H9 (cell line): ENCODE measurements around the gene CDK2AP2. TPM values are rescaled to one million over a fixed set of nuclear protein-coding genes. Genes with fewer than 3 reads are reported as not detected.
A peak's percentile ranks its signal among the peaks of the same experiment; 100 is the strongest.

ENCODE experiments used
- DNase-seq: peaks from one replicate; pipeline ENCODE4 v3.0.0-alpha.2; 2017
- H2AFZ ChIP-seq: one replicate; pipeline ENCODE4 v1.6.1; 2013; ENCODE audit warnings: mild to moderate bottlenecking, low read length, control low read depth, moderate library complexity
- H2AK5ac ChIP-seq: 2 replicates; pipeline ENCODE4 v1.6.1; 2013; ENCODE audit warnings: low read length, control low read depth, mixed read lengths; ENCODE audit not compliant: insufficient read length
- H2BK120ac ChIP-seq: one replicate; pipeline ENCODE4 v1.6.1; 2013; ENCODE audit warnings: low read depth, mild to moderate bottlenecking, low read length, control low read depth, inconsistent platforms; ENCODE audit not compliant: poor library complexity, severe bottlenecking
- H2BK12ac ChIP-seq: 2 replicates; pipeline ENCODE4 v1.6.1; 2013; ENCODE audit warnings: low read length, control low read depth, mixed read lengths, low read depth; ENCODE audit not compliant: insufficient read length
- H2BK15ac ChIP-seq: 2 replicates; pipeline ENCODE4 v1.6.1; 2013; ENCODE audit warnings: low read depth, low read length, control low read depth
- H2BK20ac ChIP-seq: one replicate; pipeline ENCODE4 v1.6.1; 2013; ENCODE audit warnings: low read depth, mild to moderate bottlenecking, low read length, control low read depth, inconsistent platforms; ENCODE audit not compliant: poor library complexity, severe bottlenecking
- H2BK5ac ChIP-seq: 2 replicates; pipeline ENCODE4 v1.6.1; 2013; ENCODE audit warnings: low read length, control low read depth, mixed read lengths; ENCODE audit not compliant: insufficient read length
- H3K14ac ChIP-seq: 2 replicates; pipeline ENCODE4 v1.6.1; 2013; ENCODE audit warnings: low read length, control low read depth; ENCODE audit not compliant: insufficient read depth
- H3K18ac ChIP-seq: 2 replicates; pipeline ENCODE4 v1.6.1; 2013; ENCODE audit warnings: low read depth, mild to moderate bottlenecking, mixed read lengths, low read length, control low read depth; ENCODE audit not compliant: insufficient read length
- H3K23ac ChIP-seq: 2 replicates; pipeline ENCODE4 v1.6.1; 2013; ENCODE audit warnings: low read length, control low read depth, mixed read lengths, low read depth; ENCODE audit not compliant: insufficient read length
- H3K23me2 ChIP-seq: 2 replicates; pipeline ENCODE4 v1.6.1; 2013; ENCODE audit warnings: low read depth, mild to moderate bottlenecking, mixed read lengths, low read length, control low read depth; ENCODE audit not compliant: insufficient read length, poor library complexity, severe bottlenecking
- H3K27ac ChIP-seq: 2 replicates; pipeline ENCODE4 v1.5.1; 2013; ENCODE audit warnings: low read length, control low read depth, mixed read lengths, low read depth; ENCODE audit not compliant: insufficient read length
- H3K27me3 ChIP-seq: 2 replicates; pipeline ENCODE4 v1.6.1; 2013; ENCODE audit warnings: low read length, control low read depth, inconsistent platforms; ENCODE audit not compliant: insufficient read depth
- H3K4ac ChIP-seq: 2 replicates; pipeline ENCODE4 v1.6.1; 2013; ENCODE audit warnings: low read depth, mild to moderate bottlenecking, control low read depth, inconsistent platforms, low read length, moderate library complexity
- H3K4me1 ChIP-seq: 2 replicates; pipeline ENCODE4 v1.6.1; 2013; ENCODE audit warnings: low read length, control low read depth, inconsistent platforms; ENCODE audit not compliant: insufficient read depth
- H3K4me2 ChIP-seq: 2 replicates; pipeline ENCODE4 v1.6.1; 2013; ENCODE audit warnings: low read length, control low read depth, mixed read lengths; ENCODE audit not compliant: insufficient read length, insufficient read depth
- H3K56ac ChIP-seq: 2 replicates; pipeline ENCODE4 v1.6.1; 2013; ENCODE audit warnings: low read depth, mild to moderate bottlenecking, mixed read lengths, low read length, control low read depth; ENCODE audit not compliant: insufficient read length
- H3K79me1 ChIP-seq: 2 replicates; pipeline ENCODE4 v1.6.1; 2013; ENCODE audit warnings: low read depth, mild to moderate bottlenecking, moderate library complexity, low read length, control low read depth, inconsistent platforms; ENCODE audit not compliant: insufficient read depth, poor library complexity, severe bottlenecking
- H3K79me2 ChIP-seq: 2 replicates; pipeline ENCODE4 v1.6.1; 2013; ENCODE audit warnings: low read length, control low read depth, inconsistent platforms; ENCODE audit not compliant: insufficient read depth
- H3K9ac ChIP-seq: 2 replicates; pipeline ENCODE4 v1.6.1; 2013; ENCODE audit warnings: low read length, control low read depth, mixed read lengths; ENCODE audit not compliant: insufficient read length; ENCODE audit errors: extremely low read depth
- H3K9me3 ChIP-seq: one replicate; pipeline ENCODE4 v1.6.1; 2013; ENCODE audit warnings: low read depth, low read length, inconsistent platforms; ENCODE audit not compliant: control insufficient read depth
- H3T11ph ChIP-seq: one replicate; pipeline ENCODE4 v1.6.1; 2013; ENCODE audit warnings: mild to moderate bottlenecking, low read length, control low read depth, inconsistent platforms
- H4K20me1 ChIP-seq: one replicate; pipeline ENCODE4 v1.6.1; 2013; ENCODE audit not compliant: control insufficient read depth, insufficient read length, insufficient read depth
- H4K5ac ChIP-seq: 2 replicates; pipeline ENCODE4 v1.6.1; 2013; ENCODE audit warnings: low read depth, mild to moderate bottlenecking, mixed read lengths, low read length, control low read depth; ENCODE audit not compliant: insufficient read length
- H4K8ac ChIP-seq: replicated peaks from 2 replicates; pipeline ENCODE4 v1.6.1; 2013; ENCODE audit warnings: low read length, control low read depth, mixed read lengths, low read depth; ENCODE audit not compliant: insufficient read length
- H4K91ac ChIP-seq: 2 replicates; pipeline ENCODE4 v1.6.1; 2013; ENCODE audit warnings: low read depth, mild to moderate bottlenecking, moderate library complexity, mixed read lengths, low read length, control low read depth; ENCODE audit not compliant: insufficient read length
- H3K27ac Mint-ChIP-seq, 3 experiments: 2 replicates in 2 of 3; 3 replicates in 1 of 3; pipeline ENCODE4 v1.8.0; 2020 to 2021; ENCODE audit warnings: mixed read lengths in 3 of 3, mild to moderate bottlenecking in 1 of 3, moderate library complexity in 1 of 3
- H3K27me3 Mint-ChIP-seq: 2 replicates; pipeline ENCODE4 v1.8.0; 2021; ENCODE audit warnings: low read depth, mild to moderate bottlenecking, moderate library complexity, mixed read lengths
- H3K36me3 Mint-ChIP-seq, 3 experiments: 2 replicates in 2 of 3; 3 replicates in 1 of 3; pipeline ENCODE4 v1.8.0; 2020 to 2021; ENCODE audit warnings: low read depth in 3 of 3, mixed read lengths in 3 of 3; ENCODE audit not compliant: insufficient read depth in 1 of 3
- H3K4me1 Mint-ChIP-seq, 2 experiments: 2 replicates each; pipeline ENCODE4 v1.8.0; 2020; ENCODE audit warnings: mixed read lengths in 2 of 2
- H3K4me3 Mint-ChIP-seq, 2 experiments: 2 replicates in 1 of 2; 3 replicates in 1 of 2; pipeline ENCODE4 v1.8.0; 2020 to 2021; ENCODE audit warnings: mild to moderate bottlenecking in 2 of 2, mixed read lengths in 2 of 2, moderate library complexity in 1 of 2
- H3K9me3 Mint-ChIP-seq, 2 experiments: 2 replicates in 1 of 2; 3 replicates in 1 of 2; pipeline ENCODE4 v1.8.0; 2020; ENCODE audit warnings: mild to moderate bottlenecking in 2 of 2, mixed read lengths in 2 of 2, moderate library complexity in 1 of 2
- CTCF ChIP-seq: fragments of 200-600 bp; sonication (generic); conservative IDR thresholded peaks from 3 replicates; pipeline ENCODE4 v1.8.0; 2021; ENCODE audit warnings: antibody characterized with exemption, mild to moderate bottlenecking
- WGBS: extraction: QIAGEN DNeasy Blood & Tissue Kit; methylation state at CpG from one replicate; pipeline ENCODE4 v1.1.7; 2013; ENCODE audit warnings: missing lambda C conversion rate, low lambda C conversion rate, mixed read lengths; ENCODE audit not compliant: insufficient read length; ENCODE audit errors: extremely low coverage; 5-methylcytosine and 5-hydroxymethylcytosine counted together
- total RNA-seq: library from RNA; stranded (reverse); gene quantifications from 2 replicates; pipeline ENCODE4 v1.2.1, GENCODE V29; 2021

Gene CDK2AP2
- total RNA-seq, 1 experiment from 2014 or later, result 36.1 TPM

- no peak within 1 kb of the TSS for H3K4ac ChIP-seq
- Mint-ChIP-seq H3K4me3 (no peak within 1 kb of the TSS), H3K9me3 (peaks cover 0 to 2% of the 10 kb centered on the region in 2 experiments; a peak in 1 of 5 replicates), H3K27ac (no peak within 1 kb of the TSS), H3K27me3 (peaks cover 27% of the 10 kb centered on the region), H3K4me1 (no peaks in the 10 kb centered on the region; a peak in 1 of 4 replicates), H3K36me3 (no peaks in the 10 kb centered on the region; a peak in 2 of 7 replicates)
- no peak within 1 kb of the TSS for H3K56ac ChIP-seq
- no peak within 1 kb of the TSS for H3K9ac ChIP-seq
- H3K27ac ChIP-seq, result no peak within 1 kb of the TSS
- H3T11ph ChIP-seq, result no peak within 1 kb of the TSS
- no peak within 1 kb of the TSS; the same call in 1 of the 2 replicates for H3K14ac ChIP-seq
- H2BK120ac ChIP-seq, result no peak within 1 kb of the TSS
- H3K23me2 ChIP-seq, result no peaks in the 10 kb centered on the region
- H2BK20ac ChIP-seq, result no peak within 1 kb of the TSS
- H3K79me1 ChIP-seq, result no peaks in the 10 kb centered on the region
- H3K9me3 ChIP-seq, result no peaks in the 10 kb centered on the region
- H2BK12ac ChIP-seq, result no peak within 1 kb of the TSS
- H3K27me3 ChIP-seq, result no peaks in the 10 kb centered on the region
- no peaks in the 10 kb centered on the region for H3K79me2 ChIP-seq
- no peaks in the 10 kb centered on the region for H3K4me1 ChIP-seq
- peak within 1 kb of the TSS; percentile 54; the same call in 1 of the 2 replicates for H2BK15ac ChIP-seq
- TF ChIP-seq CTCF, result no peak
- H4K91ac ChIP-seq, result no peak within 1 kb of the TSS
- H4K8ac ChIP-seq, result no peak within 1 kb of the TSS
- H3K18ac ChIP-seq, result no peak within 1 kb of the TSS
- no CpG with 5 or more reads among the region's 23 CpGs for WGBS
- H2BK5ac ChIP-seq, result no peak within 1 kb of the TSS
- no peak within 1 kb of the TSS for H4K5ac ChIP-seq
- no peak within 1 kb of the TSS for H3K4me2 ChIP-seq
- no peak for DNase-seq
- no peak within 1 kb of the TSS for H2AK5ac ChIP-seq
- no peak within 1 kb of the TSS for H2AFZ ChIP-seq
- H3K23ac ChIP-seq, result no peak within 1 kb of the TSS
- no peaks in the 10 kb centered on the region for H4K20me1 ChIP-seq
Measured at GRCh38 chr11:67522844-67523555, 15.0 kb upstream of the CDK2AP2 start, which contains the start of gene CABP2. Gene CABP2, minus strand, starts transcription at chr11:67523446. Its CDS starts 120 bp downstream, at chr11:67523326.
